Esophagus squamous epithelium (tissue), 5 donors: ENCODE measurements around the gene NPDC1. TPM values are rescaled to one million over a fixed set of nuclear protein-coding genes. Genes with fewer than 3 reads are reported as not detected.
A peak's percentile ranks its signal among the peaks of the same experiment; 100 is the strongest.

Experiments
- DNase-seq: peaks from one replicate; lab custom pipeline; 2025; lab: John Stamatoyannopoulos, UW
- H3K27ac ChIP-seq, 4 donors: fragments of 200-600 bp; sonication (generic); one replicate each; pipeline ENCODE4 v1.5.1; 2016 to 2019; ENCODE audit warnings: mild to moderate bottlenecking in 1 of 4
- H3K27me3 ChIP-seq, 4 donors: fragments of 200-600 bp; sonication (generic); 1 replicate in 3 of 4; 2 replicates in 1 of 4; pipeline versions ENCODE4 v1.5.1 to v1.6.0; 2017 to 2021; ENCODE audit warnings: antibody characterized with exemption in 1 of 4
- H3K36me3 ChIP-seq, 3 donors: fragments of 200-600 bp; sonication (generic); one replicate each; pipeline ENCODE4 v1.5.1; 2016 to 2019
- H3K4me1 ChIP-seq, 3 donors: fragments of 200-600 bp; sonication (generic); one replicate each; pipeline ENCODE4 v1.5.1; 2017 to 2019
- H3K4me3 ChIP-seq, 4 donors: fragments of 200-600 bp; sonication (generic); 1 replicate in 3 of 4; 2 replicates in 1 of 4; pipeline ENCODE4 v1.5.1; 2016 to 2019; ENCODE audit warnings: mild to moderate bottlenecking in 2 of 4, moderate library complexity in 1 of 4
- H3K9me3 ChIP-seq, 3 donors: fragments of 200-600 bp; sonication (generic); one replicate each; pipeline ENCODE4 v1.5.1; 2016 to 2019
- CTCF ChIP-seq, 6 experiments: fragments of 450-650 bp in 4 of 6; fragments of 200-600 bp in 2 of 6; sonication (generic) in 2 of 6; IDR thresholded peaks; one replicate each; pipeline ENCODE4 v1.5.1; 2016 to 2019; ENCODE audit warnings: antibody characterized with exemption in 6 of 6, mild to moderate bottlenecking in 4 of 6, moderate library complexity in 4 of 6
- POLR2A ChIP-seq, 4 donors: fragments of 450-650 bp; IDR thresholded peaks; one replicate each; pipeline ENCODE4 v1.6.1; 2017; ENCODE audit warnings: antibody characterized with exemption in 4 of 4, mild to moderate bottlenecking in 4 of 4, moderate library complexity in 3 of 4
- WGBS, 2 donors: methylation state at CpG; one replicate each; pipeline ENCODE4 v1.1.5; 2018; 5-methylcytosine and 5-hydroxymethylcytosine counted together
- intact Hi-C: fragments of 100-400 bp; cut with DNase I; formaldehyde crosslinking; loops from one replicate; pipeline ENCODE4 v1.15.0; 2022
- total RNA-seq, 4 donors: library from RNA; depleted of rRNA; stranded (reverse); fragments of >200 nt; gene quantifications; one replicate each; pipeline ENCODE4 v1.1.0, GENCODE V29; 2016
- donor health status: DM: yes; HTN: yes; CAD: no.

Gene NPDC1
- total RNA-seq, 4 donors from 2014 or later, result 11.9 to 45.2 (median 20.3) TPM

GRCh38 chr9:137052998-137053943, 7.3 kb upstream of the NPDC1 start:
- H3K4me3 ChIP-seq, result peak overlapping the region; percentile 41 to 70 (median 51)
- intact Hi-C loops, result no loop called here
- peak overlapping the region in 2 of 4 donors; percentile 17 to 58 for H3K27ac ChIP-seq
- peaks cover 33 to 71% (median 41%) of the 10 kb centered on the region in 3 donors for H3K4me1 ChIP-seq
- no peak for DNase-seq
- no peak for TF ChIP-seq POLR2A (IDR thresholded peaks at IDR 0.05)
- peaks cover 0 to 75% (median 14%) of the 10 kb centered on the region in 4 donors for H3K27me3 ChIP-seq
- H3K9me3 ChIP-seq, result no peaks in the 10 kb centered on the region
- no peaks in the 10 kb centered on the region for H3K36me3 ChIP-seq
- 72% methylated on average over 8 of the region's 71 CpGs; no CpG with 5 or more reads in 1 of the 2 donors for WGBS, 2 donors

- no peak overlapping the region for H3K4me3 ChIP-seq
- H3K4me1 ChIP-seq, result peaks cover 33 to 66% (median 41%) of the 10 kb centered on the region in 3 donors
- H3K27ac ChIP-seq, result no peak overlapping the region
- intact Hi-C loops, result no loop called here
- WGBS, 2 donors, result 90% methylated on average over 2 of the region's 8 CpGs; no CpG with 5 or more reads in 1 of the 2 donors
- no peak for DNase-seq
- no peaks in the 10 kb centered on the region for H3K36me3 ChIP-seq
- peaks cover 0 to 85% (median 23%) of the 10 kb centered on the region in 4 donors for H3K27me3 ChIP-seq
- no peak for TF ChIP-seq POLR2A (IDR thresholded peaks at IDR 0.05)
- TF ChIP-seq CTCF (IDR thresholded peaks at IDR 0.05), result no peak
- no peaks in the 10 kb centered on the region for H3K9me3 ChIP-seq
These were observed 6.3 kb upstream of the NPDC1 start for GRCh38 chr9:137052293-137052692.

- 63 to 100% methylated on average over 1 to 2 of the region's 17 CpGs for WGBS, 2 donors
- H3K36me3 ChIP-seq, result no peaks in the 10 kb centered on the region
- DNase-seq, result no peak
- H3K4me1 ChIP-seq, result peaks cover 34 to 63% (median 44%) of the 10 kb centered on the region in 3 donors
- no peak overlapping the region for H3K27ac ChIP-seq
- no peaks in the 10 kb centered on the region for H3K9me3 ChIP-seq
- H3K4me3 ChIP-seq, result no peak overlapping the region
- intact Hi-C loops, result no loop called here
- TF ChIP-seq CTCF (IDR thresholded peaks at IDR 0.05), result no peak
- no peak for TF ChIP-seq POLR2A (IDR thresholded peaks at IDR 0.05)
- peaks cover 0 to 95% (median 23%) of the 10 kb centered on the region in 4 donors for H3K27me3 ChIP-seq
These were observed 5.3 kb upstream of the NPDC1 start for GRCh38 chr9:137051145-137051724.

- Histone ChIP-seq H3K4me3 (no peak overlapping the region), H3K9me3 (no peaks in the 10 kb centered on the region), H3K36me3 (no peaks in the 10 kb centered on the region), H3K27ac (no peak overlapping the region), H3K4me1 (peaks cover 31 to 63% (median 45%) of the 10 kb centered on the region in 3 donors), H3K27me3 (peaks cover 0 to 98% (median 23%) of the 10 kb centered on the region in 4 donors)
- WGBS, 2 donors, result 64 to 100% methylated on average over 1 to 3 of the region's 5 CpGs
- intact Hi-C loops, result no loop called here
- DNase-seq, result no peak
- TF ChIP-seq CTCF (IDR thresholded peaks at IDR 0.05) (no peak), POLR2A (IDR thresholded peaks at IDR 0.05) (no peak)
These were observed 4.6 kb upstream of the NPDC1 start for GRCh38 chr9:137050570-137050969.

- Histone ChIP-seq H3K27me3 (peaks cover 0 to 99% (median 23%) of the 10 kb centered on the region in 4 donors), H3K27ac (no peak overlapping the region), H3K4me3 (no peak overlapping the region), H3K9me3 (no peaks in the 10 kb centered on the region), H3K36me3 (no peaks in the 10 kb centered on the region), H3K4me1 (peaks cover 29 to 63% (median 45%) of the 10 kb centered on the region in 3 donors)
- no peak for DNase-seq
- 66% methylated on average over 15 of the region's 38 CpGs; no CpG with 5 or more reads in 1 of the 2 donors for WGBS, 2 donors
- TF ChIP-seq POLR2A (IDR thresholded peaks at IDR 0.05) (no peak), CTCF (IDR thresholded peaks at IDR 0.05) (peak in 5 of 6 experiments; percentile 33 to 64 (median 52))
- intact Hi-C loops, result loop anchor here (5.0 kb wide), 1 partner anchor 262 kb away; no protein-coding TSS in a partner anchor
These were observed 3.8 kb upstream of the NPDC1 start for GRCh38 chr9:137049544-137050449.
